PC-3 (cell line): ENCODE data around the gene CDH4.

Experiments used
- EZH2 ChIP-seq: fragments of 300-600 bp; sonication (generic); IDR thresholded peaks from one replicate; pipeline ENCODE4 v1.6.1; 2017; ENCODE audit warnings: antibody characterized with exemption, mild to moderate bottlenecking, low read length; ENCODE audit not compliant: unreplicated experiment
- EZH2phosphoT487 ChIP-seq: fragments of 300-600 bp; sonication (generic); IDR thresholded peaks from 2 replicates; pipeline ENCODE4 v1.6.1; 2018; ENCODE audit warnings: mild to moderate bottlenecking, antibody characterized with exemption, low read length, borderline replicate concordance
- TF ChIP-seq, protein P1 (sequence below): fragments of 300-600 bp; sonication (generic); conservative IDR thresholded peaks from 2 replicates; pipeline ENCODE4 v1.5.1; 2017; ENCODE audit warnings: antibody characterized with exemption, low read depth, mild to moderate bottlenecking, low read length

DNA sequence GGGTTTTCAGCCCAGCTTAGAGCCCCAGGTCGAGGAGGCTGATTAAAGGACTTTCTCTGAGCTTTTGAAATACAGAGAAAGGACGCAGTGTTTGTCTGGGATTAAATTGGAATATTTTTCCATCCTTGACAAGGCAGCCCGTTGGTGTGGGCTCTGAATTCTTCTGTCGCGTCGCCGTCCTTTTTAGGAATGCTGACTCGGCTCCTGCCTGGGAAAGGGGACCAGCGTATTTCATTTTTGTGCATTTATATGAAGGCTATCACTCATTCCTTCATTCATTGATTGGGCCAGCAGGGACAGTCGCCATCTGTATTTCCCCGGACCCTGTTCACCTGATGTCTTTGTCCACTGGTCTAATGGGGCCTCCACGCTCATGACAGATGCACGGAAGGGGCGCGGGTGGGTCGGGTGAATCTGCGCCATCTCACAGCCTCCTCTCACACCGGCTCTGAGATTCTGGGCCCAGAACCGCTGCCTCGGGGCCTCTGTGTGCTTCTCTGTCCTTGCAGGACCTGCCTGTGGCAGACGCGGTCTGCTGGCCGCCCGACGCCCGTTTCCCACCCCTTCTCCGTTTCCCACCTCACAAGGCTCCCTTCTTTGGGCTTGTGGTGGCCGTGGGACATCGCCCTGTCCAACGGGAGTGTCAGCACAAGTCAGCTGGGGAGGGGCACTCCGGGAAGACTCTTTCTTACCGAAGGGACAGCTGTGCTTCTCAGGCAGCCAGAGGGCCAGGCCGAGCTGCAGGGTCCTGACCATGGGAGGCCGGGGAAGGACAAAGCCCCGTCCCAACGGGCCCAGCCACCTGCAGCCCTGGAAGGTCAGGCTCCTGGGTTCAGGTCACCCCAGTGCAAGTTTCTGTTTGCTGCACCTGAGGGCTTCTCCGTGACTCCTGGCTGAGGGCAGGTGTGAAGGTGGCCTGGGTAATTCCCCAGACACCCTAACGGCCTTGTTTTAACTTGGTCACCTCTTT lies 656.3 kb downstream of the CDH4 start:
- TF ChIP-seq, protein P1, sequence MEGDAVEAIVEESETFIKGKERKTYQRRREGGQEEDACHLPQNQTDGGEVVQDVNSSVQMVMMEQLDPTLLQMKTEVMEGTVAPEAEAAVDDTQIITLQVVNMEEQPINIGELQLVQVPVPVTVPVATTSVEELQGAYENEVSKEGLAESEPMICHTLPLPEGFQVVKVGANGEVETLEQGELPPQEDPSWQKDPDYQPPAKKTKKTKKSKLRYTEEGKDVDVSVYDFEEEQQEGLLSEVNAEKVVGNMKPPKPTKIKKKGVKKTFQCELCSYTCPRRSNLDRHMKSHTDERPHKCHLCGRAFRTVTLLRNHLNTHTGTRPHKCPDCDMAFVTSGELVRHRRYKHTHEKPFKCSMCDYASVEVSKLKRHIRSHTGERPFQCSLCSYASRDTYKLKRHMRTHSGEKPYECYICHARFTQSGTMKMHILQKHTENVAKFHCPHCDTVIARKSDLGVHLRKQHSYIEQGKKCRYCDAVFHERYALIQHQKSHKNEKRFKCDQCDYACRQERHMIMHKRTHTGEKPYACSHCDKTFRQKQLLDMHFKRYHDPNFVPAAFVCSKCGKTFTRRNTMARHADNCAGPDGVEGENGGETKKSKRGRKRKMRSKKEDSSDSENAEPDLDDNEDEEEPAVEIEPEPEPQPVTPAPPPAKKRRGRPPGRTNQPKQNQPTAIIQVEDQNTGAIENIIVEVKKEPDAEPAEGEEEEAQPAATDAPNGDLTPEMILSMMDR = no peak
- TF ChIP-seq EZH2 = no peak
- TF ChIP-seq EZH2phosphoT487 = no peak
